ENCODE results near the gene STPG2.

STPG2 gene

DNA sequence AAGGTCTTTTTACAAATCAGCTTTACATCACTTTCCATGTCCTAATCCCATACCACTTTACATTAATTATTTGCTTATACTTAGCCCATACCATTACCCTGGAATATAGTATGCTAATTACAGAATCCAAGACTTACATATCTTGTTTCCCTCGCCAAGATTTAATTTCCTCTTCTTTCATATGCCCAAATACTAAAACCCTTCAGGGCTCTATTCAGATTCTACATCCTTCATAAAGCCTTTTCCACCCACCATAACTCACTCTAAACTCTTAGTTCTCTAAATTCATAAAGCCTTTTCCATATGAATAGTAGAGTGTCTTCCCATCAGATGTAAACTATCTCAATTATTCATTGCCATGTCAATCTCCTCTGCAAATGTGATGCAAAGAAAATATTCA lies 390.7 kb downstream of the STPG2 start:
- DNase-seq (ENCODE audit: extremely low spot score) = no peak
- ChIA-PET POLR2A (no interaction called here), CTCF (no interaction called here)
- TF ChIP-seq LEF1 (IDR thresholded peaks at IDR 0.05; ENCODE audit: borderline replicate concordance) = no peak
- TF ChIP-seq ZNF384 (IDR thresholded peaks at IDR 0.05) = no peak
- no peak for TF ChIP-seq L3MBTL2 (conservative IDR thresholded peaks at IDR 0.05)
- no peak for TF ChIP-seq FOXA1 (IDR thresholded peaks at IDR 0.05)
- no peak for TF ChIP-seq SUZ12 (IDR thresholded peaks at IDR 0.05)
- TF ChIP-seq ARNT (IDR thresholded peaks at IDR 0.05) = no peak

DNA sequence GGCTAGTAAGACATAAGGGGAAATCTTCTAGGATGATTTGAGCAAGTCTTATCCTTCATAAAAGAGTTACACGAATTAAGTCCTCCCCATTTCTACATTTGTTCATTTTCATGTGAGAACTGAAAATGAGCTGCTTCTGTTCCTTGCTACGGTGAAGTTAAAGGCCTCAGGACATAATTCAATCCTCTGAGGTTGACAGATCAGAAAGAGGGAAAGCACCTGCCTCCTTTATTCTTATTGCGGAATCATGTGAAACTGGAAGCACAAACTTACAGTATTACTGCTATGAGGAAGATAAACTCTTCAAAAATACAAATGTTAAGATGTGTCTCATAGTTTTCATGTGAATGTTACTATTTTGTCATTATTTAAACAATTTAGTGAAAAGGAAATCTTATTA lies 395.3 kb downstream of the STPG2 start:
- no peak for DNase-seq (ENCODE audit: extremely low spot score)
- TF ChIP-seq FOXA1 (IDR thresholded peaks at IDR 0.05) (no peak), ARNT (IDR thresholded peaks at IDR 0.05) (no peak), CTBP1 (IDR thresholded peaks at IDR 0.05; ENCODE audit: borderline replicate concordance) (no peak), TARDBP (IDR thresholded peaks at IDR 0.05) (no peak), NFRKB (IDR thresholded peaks at IDR 0.05) (no peak)
- POLR2A ChIA-PET = no interaction called here
- CTCF ChIA-PET = no interaction called here

DNA sequence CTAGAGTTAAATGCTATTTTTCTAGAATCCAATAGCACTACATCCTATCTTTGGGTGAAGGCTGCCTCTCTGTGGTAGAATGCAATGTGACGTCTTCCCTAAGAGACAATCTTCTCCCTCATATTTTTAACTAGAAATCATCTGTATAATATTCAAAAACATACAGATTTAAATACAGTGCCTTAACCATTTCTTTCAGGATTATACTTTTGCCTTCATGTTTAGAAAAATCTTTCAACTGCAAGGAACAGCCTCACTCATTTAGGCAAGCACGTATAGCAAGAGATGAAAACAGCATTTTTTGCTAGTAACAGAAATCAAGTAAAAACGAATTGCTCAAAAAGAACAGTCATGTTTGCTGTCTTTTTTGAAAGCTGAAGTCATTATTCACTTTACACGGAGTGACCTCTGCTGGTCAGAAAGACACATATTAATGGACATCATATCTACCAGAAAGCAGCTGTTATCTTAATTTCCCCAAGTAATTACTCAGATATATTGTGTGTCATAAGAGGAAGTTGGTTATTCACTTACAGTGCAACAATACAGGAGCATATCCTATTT lies 422.3 kb downstream of the STPG2 start:
- TF ChIP-seq ARNT (IDR thresholded peaks at IDR 0.05) = no peak
- no peak for TF ChIP-seq SUZ12 (IDR thresholded peaks at IDR 0.05)
- no peak for TF ChIP-seq SP1 (IDR thresholded peaks at IDR 0.05)
- no peak for TF ChIP-seq LEF1 (IDR thresholded peaks at IDR 0.05; ENCODE audit: borderline replicate concordance)
- no peak for TF ChIP-seq NFRKB (IDR thresholded peaks at IDR 0.05)
- no peak for TF ChIP-seq FOXA1 (IDR thresholded peaks at IDR 0.05)
- TF ChIP-seq BHLHE40 (IDR thresholded peaks at IDR 0.05; ENCODE audit: borderline replicate concordance) = no peak
- TF ChIP-seq CTBP1 (IDR thresholded peaks at IDR 0.05; ENCODE audit: borderline replicate concordance) = no peak
- no peak for TF ChIP-seq FOXM1 (IDR thresholded peaks at IDR 0.05; ENCODE audit: borderline replicate concordance)
- TF ChIP-seq, protein P1, sequence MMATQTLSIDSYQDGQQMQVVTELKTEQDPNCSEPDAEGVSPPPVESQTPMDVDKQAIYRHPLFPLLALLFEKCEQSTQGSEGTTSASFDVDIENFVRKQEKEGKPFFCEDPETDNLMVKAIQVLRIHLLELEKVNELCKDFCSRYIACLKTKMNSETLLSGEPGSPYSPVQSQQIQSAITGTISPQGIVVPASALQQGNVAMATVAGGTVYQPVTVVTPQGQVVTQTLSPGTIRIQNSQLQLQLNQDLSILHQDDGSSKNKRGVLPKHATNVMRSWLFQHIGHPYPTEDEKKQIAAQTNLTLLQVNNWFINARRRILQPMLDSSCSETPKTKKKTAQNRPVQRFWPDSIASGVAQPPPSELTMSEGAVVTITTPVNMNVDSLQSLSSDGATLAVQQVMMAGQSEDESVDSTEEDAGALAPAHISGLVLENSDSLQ (IDR thresholded peaks at IDR 0.05) = no peak
- TF ChIP-seq L3MBTL2 (conservative IDR thresholded peaks at IDR 0.05) = no peak
- no peak for TF ChIP-seq ELF4 (IDR thresholded peaks at IDR 0.05)
- no peak for TF ChIP-seq ZNF384 (IDR thresholded peaks at IDR 0.05)
- TF ChIP-seq FOXK2 (IDR thresholded peaks at IDR 0.05) = no peak
- no peak for TF ChIP-seq HDGF (IDR thresholded peaks at IDR 0.05; ENCODE audit: borderline replicate concordance)
- no peak for TF ChIP-seq TARDBP (IDR thresholded peaks at IDR 0.05)
- ChIA-PET POLR2A (no interaction called here), CTCF (no interaction called here)
- DNase-seq (ENCODE audit: extremely low spot score) = peak; percentile 4

DNA sequence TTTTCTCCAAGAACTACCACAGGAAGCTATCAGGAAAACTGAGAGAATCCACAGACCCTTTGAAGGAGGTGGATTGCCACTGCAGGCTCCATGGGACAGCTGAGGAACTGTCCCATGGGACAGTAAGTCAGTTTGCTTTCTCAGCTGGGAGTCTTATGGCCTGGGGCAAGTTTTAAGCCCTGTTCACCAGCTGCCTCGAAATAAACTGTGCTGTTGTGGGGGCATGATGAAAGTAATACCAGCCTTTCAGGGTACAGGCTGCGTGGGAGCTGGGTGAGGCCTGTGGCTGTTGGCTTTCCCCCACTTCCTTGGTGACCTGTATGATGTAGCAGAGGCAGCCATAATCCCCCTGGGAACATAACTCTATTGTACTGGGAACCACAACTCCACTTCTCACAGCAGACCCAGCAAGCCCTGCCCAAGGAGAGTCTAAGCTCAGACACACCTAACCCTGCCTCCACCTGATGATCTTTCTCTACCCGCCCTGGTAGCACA lies 452.1 kb downstream of the STPG2 start:
- ChIA-PET CTCF (no interaction called here), POLR2A (no interaction called here)
- TF ChIP-seq HDGF (IDR thresholded peaks at IDR 0.05; ENCODE audit: borderline replicate concordance) = no peak
- no peak for TF ChIP-seq SUZ12 (IDR thresholded peaks at IDR 0.05)
- TF ChIP-seq, protein P1 (IDR thresholded peaks at IDR 0.05) = no peak
- TF ChIP-seq ZNF384 (IDR thresholded peaks at IDR 0.05) = no peak
- TF ChIP-seq FOXA1 (IDR thresholded peaks at IDR 0.05) = no peak
- TF ChIP-seq CTBP1 (IDR thresholded peaks at IDR 0.05; ENCODE audit: borderline replicate concordance) = no peak
- TF ChIP-seq FOXM1 (IDR thresholded peaks at IDR 0.05; ENCODE audit: borderline replicate concordance) = no peak
- no peak for TF ChIP-seq BHLHE40 (IDR thresholded peaks at IDR 0.05; ENCODE audit: borderline replicate concordance)
- no peak for TF ChIP-seq FOXK2 (IDR thresholded peaks at IDR 0.05)
- TF ChIP-seq SP1 (IDR thresholded peaks at IDR 0.05) = no peak
- no peak for TF ChIP-seq NFRKB (IDR thresholded peaks at IDR 0.05)
- TF ChIP-seq ELF4 (IDR thresholded peaks at IDR 0.05) = no peak
- no peak for TF ChIP-seq ARNT (IDR thresholded peaks at IDR 0.05)
- no peak for TF ChIP-seq LEF1 (IDR thresholded peaks at IDR 0.05; ENCODE audit: borderline replicate concordance)
- no peak for TF ChIP-seq TARDBP (IDR thresholded peaks at IDR 0.05)
- TF ChIP-seq L3MBTL2 (conservative IDR thresholded peaks at IDR 0.05) = no peak
- DNase-seq (ENCODE audit: extremely low spot score) = no peak

DNA sequence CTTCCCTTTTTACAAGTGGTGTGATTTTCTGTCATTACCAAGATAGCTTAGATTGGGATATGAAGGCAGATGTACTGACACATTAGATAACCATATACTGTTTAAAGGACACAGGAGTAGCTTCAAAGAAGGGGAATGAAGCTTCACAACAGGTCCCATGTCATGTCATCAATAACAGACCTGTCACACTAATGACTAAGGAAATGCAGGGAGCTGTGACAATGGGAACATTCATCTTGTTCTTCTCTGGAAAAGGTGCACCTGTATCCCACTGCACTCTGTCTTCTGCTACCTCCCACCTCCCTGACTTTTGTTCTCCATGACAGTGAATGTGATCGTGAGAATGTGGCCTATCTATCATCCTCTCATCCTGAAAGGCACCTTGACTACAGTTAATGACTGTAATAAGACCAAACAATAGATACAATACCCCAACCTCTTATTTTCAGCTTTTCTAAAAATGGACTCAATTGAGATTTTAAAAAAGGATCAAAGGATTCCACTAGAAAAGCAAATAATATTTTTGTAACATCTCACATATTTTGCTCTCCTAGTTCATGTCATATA lies 472.5 kb downstream of the STPG2 start:
- POLR2A ChIA-PET = no interaction called here
- DNase-seq (ENCODE audit: extremely low spot score) = no peak
- TF ChIP-seq, protein P1 (IDR thresholded peaks at IDR 0.05) = no peak
- no peak for TF ChIP-seq L3MBTL2 (conservative IDR thresholded peaks at IDR 0.05)
- TF ChIP-seq SUZ12 (IDR thresholded peaks at IDR 0.05) = no peak
- TF ChIP-seq ARNT (IDR thresholded peaks at IDR 0.05) = no peak
- no peak for TF ChIP-seq BHLHE40 (IDR thresholded peaks at IDR 0.05; ENCODE audit: borderline replicate concordance)
- no peak for TF ChIP-seq NFRKB (IDR thresholded peaks at IDR 0.05)
- TF ChIP-seq SP1 (IDR thresholded peaks at IDR 0.05) = no peak
- TF ChIP-seq TARDBP (IDR thresholded peaks at IDR 0.05) = no peak
- no peak for TF ChIP-seq ELF4 (IDR thresholded peaks at IDR 0.05)
- TF ChIP-seq FOXA1 (IDR thresholded peaks at IDR 0.05) = no peak
- no peak for TF ChIP-seq FOXM1 (IDR thresholded peaks at IDR 0.05; ENCODE audit: borderline replicate concordance)
- no peak for TF ChIP-seq HDGF (IDR thresholded peaks at IDR 0.05; ENCODE audit: borderline replicate concordance)
- no peak for TF ChIP-seq ZNF384 (IDR thresholded peaks at IDR 0.05)
- CTCF ChIA-PET = no interaction called here

DNA sequence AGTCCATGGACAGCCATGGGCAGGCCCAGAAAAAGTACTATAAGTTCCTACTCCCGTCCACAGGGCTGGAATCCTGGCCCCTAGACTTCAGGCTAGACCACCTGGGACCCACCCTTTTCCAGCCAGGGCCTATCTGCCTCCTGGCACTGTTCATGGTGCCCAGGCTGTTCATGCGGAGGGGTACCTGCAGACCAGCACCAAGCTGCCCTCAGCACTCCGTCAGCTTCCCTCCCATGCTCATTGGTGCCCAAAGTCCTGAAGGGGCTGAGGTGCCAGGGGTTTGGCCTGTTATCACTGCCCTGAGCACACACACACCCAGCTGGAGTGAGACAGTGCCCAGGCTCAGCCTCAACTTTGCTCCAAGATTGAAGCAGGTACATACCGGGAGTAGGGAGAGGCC lies 477.7 kb downstream of the STPG2 start:
- CTCF ChIA-PET = no interaction called here
- POLR2A ChIA-PET = no interaction called here
- TF ChIP-seq CTBP1 (IDR thresholded peaks at IDR 0.05; ENCODE audit: borderline replicate concordance) (no peak), FOXM1 (IDR thresholded peaks at IDR 0.05; ENCODE audit: borderline replicate concordance) (no peak), HDGF (IDR thresholded peaks at IDR 0.05; ENCODE audit: borderline replicate concordance) (no peak), ELF4 (IDR thresholded peaks at IDR 0.05) (no peak), NFRKB (IDR thresholded peaks at IDR 0.05) (no peak)
- no peak for DNase-seq (ENCODE audit: extremely low spot score)

Data from HEK293T (cell line).